SK-N-SH (cell line): ENCODE measurements around the gene ALPL. TPM values are rescaled to one million over a fixed set of nuclear protein-coding genes. Genes with fewer than 3 reads are reported as not detected.

ENCODE experiments used
- CTCF ChIA-PET: fragments of 300-600, 350-600 bp; formaldehyde crosslinking; extraction: SDS; loops from one replicate; lab custom pipeline; 2021; lab: Yijun Ruan, JAX
- POLR2A ChIA-PET: fragments of 350-600 bp; sonication (Branson Sonifier 250); formaldehyde crosslinking; extraction: SDS; loops from one replicate; lab custom pipeline; 2020; ENCODE audit warnings: antibody characterized with exemption, inconsistent platforms; lab: Yijun Ruan, JAX
- DNase-seq: peaks from one replicate; pipeline ENCODE4 v3.0.0; 2012
- H2AFZ ChIP-seq: fragments of 200-600 bp; sonication (generic); 2 replicates; pipeline ENCODE4 v1.8.1; 2016; ENCODE audit warnings: antibody characterized with exemption, mild to moderate bottlenecking, low read depth
- H3F3A ChIP-seq: fragments of 200-600 bp; sonication (generic); replicated peaks from 2 replicates; pipeline ENCODE3; 2016; ENCODE audit warnings: antibody characterized with exemption, mild to moderate bottlenecking; ENCODE audit not compliant: insufficient read depth
- H3K27ac ChIP-seq, 2 experiments: fragments of 200-500 bp in 1 of 2; fragments of 200-600 bp in 1 of 2; sonication (Bioruptor generic) in 1 of 2; sonication (generic), shearing (Covaris generic) in 1 of 2; 2 replicates each; pipeline versions ENCODE4 v1.5.1 to v1.6.1; 2014 to 2016; ENCODE audit warnings: low read depth in 2 of 2, inconsistent platforms in 1 of 2, low read length in 1 of 2, mild to moderate bottlenecking in 1 of 2, mixed read lengths in 1 of 2
- H3K27me3 ChIP-seq: fragments of 200-600 bp; sonication (generic), shearing (Covaris generic); 2 replicates; pipeline ENCODE4 v1.6.1; 2016; ENCODE audit warnings: mixed run types; ENCODE audit not compliant: insufficient read depth
- H3K36me3 ChIP-seq, 2 experiments: fragments of 200-500 bp in 1 of 2; fragments of 200-600 bp in 1 of 2; sonication (Bioruptor generic) in 1 of 2; sonication (generic) in 1 of 2; replicated peaks in 1 of 2; 2 replicates each; pipeline versions ENCODE3 to v1.5.1; 2014 to 2016; ENCODE audit warnings: low read length in 1 of 2, mild to moderate bottlenecking in 1 of 2; ENCODE audit not compliant: insufficient read depth in 2 of 2, control insufficient read depth in 1 of 2
- H3K4me1 ChIP-seq, 2 experiments: fragments of 200-500 bp in 1 of 2; fragments of 200-600 bp in 1 of 2; sonication (Bioruptor generic) in 1 of 2; sonication (generic), shearing (Covaris generic) in 1 of 2; 2 replicates each; pipeline versions ENCODE4 v1.5.1 to v1.6.1; 2014 to 2016; ENCODE audit warnings: low read depth in 1 of 2, low read length in 1 of 2, mixed run types in 1 of 2; ENCODE audit not compliant: insufficient read depth in 2 of 2, control insufficient read depth in 1 of 2
- H3K4me2 ChIP-seq: fragments of 200-600 bp; sonication (generic), shearing (Covaris generic); 2 replicates; pipeline ENCODE4 v1.6.1; 2017; ENCODE audit warnings: mixed run types
- H3K4me3 ChIP-seq, 2 experiments: fragments of 200-500 bp in 1 of 2; fragments of 200-600 bp in 1 of 2; sonication (Bioruptor generic) in 1 of 2; sonication (generic), shearing (Covaris generic) in 1 of 2; 2 replicates each; pipeline versions ENCODE4 v1.5.1 to v1.8.1; 2014 to 2016; ENCODE audit warnings: low read depth in 2 of 2, inconsistent platforms in 1 of 2, low read length in 1 of 2, mild to moderate bottlenecking in 1 of 2, mixed read lengths in 1 of 2, moderate library complexity in 1 of 2
- H3K79me2 ChIP-seq: fragments of 200-600 bp; sonication (generic); 2 replicates; pipeline ENCODE4 v1.8.1; 2017; ENCODE audit warnings: mild to moderate bottlenecking; ENCODE audit not compliant: insufficient read depth
- H3K9ac ChIP-seq: fragments of 200-600 bp; sonication (generic); 2 replicates; pipeline ENCODE4 v1.6.1; 2017; ENCODE audit warnings: mixed run types
- H3K9me2 ChIP-seq: fragments of 200-600 bp; sonication (generic); 2 replicates; pipeline ENCODE4 v1.6.1; 2017; ENCODE audit warnings: mixed run types
- H3K9me3 ChIP-seq: fragments of 200-600 bp; sonication (generic); 2 replicates; pipeline ENCODE4 v1.6.1; 2017; ENCODE audit warnings: mixed run types, mild to moderate bottlenecking, moderate library complexity
- H4K20me1 ChIP-seq: fragments of 200-600 bp; sonication (generic); 2 replicates; pipeline ENCODE4 v1.6.1; 2017; ENCODE audit warnings: mild to moderate bottlenecking, mixed run types; ENCODE audit not compliant: insufficient read depth
- ELF1 ChIP-seq: IDR thresholded peaks from 2 replicates; pipeline ENCODE4 v1.4.0; 2012
- EP300 ChIP-seq, 2 experiments: IDR thresholded peaks; 2 replicates each; pipeline versions ENCODE4 v1.4.0 to v1.6.1; 2012; ENCODE audit warnings: borderline replicate concordance in 1 of 2, low read depth in 1 of 2, low read length in 1 of 2
- FOSL2 ChIP-seq: IDR thresholded peaks from 2 replicates; pipeline ENCODE4 v1.4.0; 2012; ENCODE audit warnings: low read depth, mild to moderate bottlenecking, moderate library complexity, borderline replicate concordance
- FOXM1 ChIP-seq: IDR thresholded peaks from 2 replicates; pipeline ENCODE4 v1.4.0; 2012; ENCODE audit warnings: low read depth, mild to moderate bottlenecking
- GATA2 ChIP-seq: sonication (generic); formaldehyde crosslinking; IDR thresholded peaks from 2 replicates; pipeline ENCODE4 v1.5.0; 2020; ENCODE audit warnings: mild to moderate bottlenecking, missing genetic modification reagents
- IRF3 ChIP-seq: fragments of 150-350 bp; IDR thresholded peaks from 2 replicates; pipeline ENCODE4 v1.6.1; 2016; ENCODE audit warnings: mild to moderate bottlenecking, low read depth, low read length
- JUND ChIP-seq: IDR thresholded peaks from 2 replicates; pipeline ENCODE4 v1.4.0; 2012
- MAX ChIP-seq: IDR thresholded peaks from 2 replicates; pipeline ENCODE4 v1.4.0; 2012; ENCODE audit warnings: low read depth
- MEF2A ChIP-seq: IDR thresholded peaks from 2 replicates; pipeline ENCODE4 v1.4.0; 2012; ENCODE audit warnings: low read depth, borderline replicate concordance
- MXI1 ChIP-seq: IDR thresholded peaks from 2 replicates; pipeline ENCODE4 v1.6.1; 2012; ENCODE audit warnings: mild to moderate bottlenecking, low read depth, low read length, improper control_type of control experiment
- NFIC ChIP-seq: IDR thresholded peaks from 2 replicates; pipeline ENCODE4 v1.4.0; 2012; ENCODE audit warnings: borderline replicate concordance
- NRF1 ChIP-seq: IDR thresholded peaks from 2 replicates; pipeline ENCODE4 v1.6.1; 2012; ENCODE audit warnings: low read depth, mild to moderate bottlenecking, low read length
- PBX3 ChIP-seq: IDR thresholded peaks from 2 replicates; pipeline ENCODE4; 2012
- POLR2AphosphoS5 ChIP-seq: IDR thresholded peaks from 2 replicates; pipeline ENCODE4 v1.6.1; 2012; ENCODE audit warnings: low read depth, low read length
- RFX5 ChIP-seq: IDR thresholded peaks from 2 replicates; pipeline ENCODE4 v1.6.1; 2012; ENCODE audit warnings: mild to moderate bottlenecking, improper control_type of control experiment, low read length
- TAF1 ChIP-seq: IDR thresholded peaks from 2 replicates; pipeline ENCODE4 v1.6.1; 2012; ENCODE audit warnings: low read depth, mild to moderate bottlenecking, low read length, moderate library complexity, borderline replicate concordance
- TCF12 ChIP-seq: IDR thresholded peaks from 2 replicates; pipeline ENCODE4 v1.4.0; 2012
- TEAD4 ChIP-seq: IDR thresholded peaks from 2 replicates; pipeline ENCODE4 v1.4.0; 2012; ENCODE audit warnings: mild to moderate bottlenecking, borderline replicate concordance; ENCODE audit not compliant: insufficient read depth
- USF2 ChIP-seq: fragments of 150-350 bp; IDR thresholded peaks from 2 replicates; pipeline ENCODE4 v1.6.1; 2017; ENCODE audit warnings: antibody characterized with exemption, low read length, low read depth, borderline replicate concordance
- YY1 ChIP-seq: IDR thresholded peaks from 2 replicates; pipeline ENCODE4 v1.4.0; 2012; ENCODE audit warnings: low read depth, mild to moderate bottlenecking
- WGBS: methylation state at CpG from one replicate; pipeline ENCODE4 v1.1.6; 2017; ENCODE audit warnings: low lambda C conversion rate; 5-methylcytosine and 5-hydroxymethylcytosine counted together
- polyA plus RNA-seq, 3 experiments: library from polyadenylated mRNA; depleted of rRNA; stranded (reverse); fragments of >200 nt; gene quantifications; 2 replicates each; pipeline ENCODE4 v1.2.3, GENCODE V29; 2012
- TF ChIP-seq, protein P1 (sequence below): fragments of 200-600 bp; sonication (generic); IDR thresholded peaks from 2 replicates; pipeline ENCODE4 v1.6.1; 2017; ENCODE audit warnings: antibody characterized with exemption, mild to moderate bottlenecking, moderate library complexity

ALPL gene
- polyA plus RNA-seq, 1 of the 3 experiments (the other 2 are of a cell fraction) = 0.69 TPM

- POLR2A ChIA-PET = no interaction called here
- WGBS = 79% methylated on average over 5 of the region's 7 CpGs
- no peak overlapping the region for H3K4me2 ChIP-seq
- H3K9me2 ChIP-seq = no peaks in the 10 kb centered on the region
- TF ChIP-seq TEAD4 (no peak), IRF3 (no peak), MXI1 (no peak), TCF12 (no peak), EP300 (IDR thresholded peaks at IDR 0.05; ENCODE audit: borderline replicate concordance in 1 of 2, low read depth in 1 of 2, low read length in 1 of 2) (no peak), POLR2AphosphoS5 (no peak), MAX (no peak), FOXM1 (no peak), YY1 (no peak)
- TF ChIP-seq, protein P1, sequence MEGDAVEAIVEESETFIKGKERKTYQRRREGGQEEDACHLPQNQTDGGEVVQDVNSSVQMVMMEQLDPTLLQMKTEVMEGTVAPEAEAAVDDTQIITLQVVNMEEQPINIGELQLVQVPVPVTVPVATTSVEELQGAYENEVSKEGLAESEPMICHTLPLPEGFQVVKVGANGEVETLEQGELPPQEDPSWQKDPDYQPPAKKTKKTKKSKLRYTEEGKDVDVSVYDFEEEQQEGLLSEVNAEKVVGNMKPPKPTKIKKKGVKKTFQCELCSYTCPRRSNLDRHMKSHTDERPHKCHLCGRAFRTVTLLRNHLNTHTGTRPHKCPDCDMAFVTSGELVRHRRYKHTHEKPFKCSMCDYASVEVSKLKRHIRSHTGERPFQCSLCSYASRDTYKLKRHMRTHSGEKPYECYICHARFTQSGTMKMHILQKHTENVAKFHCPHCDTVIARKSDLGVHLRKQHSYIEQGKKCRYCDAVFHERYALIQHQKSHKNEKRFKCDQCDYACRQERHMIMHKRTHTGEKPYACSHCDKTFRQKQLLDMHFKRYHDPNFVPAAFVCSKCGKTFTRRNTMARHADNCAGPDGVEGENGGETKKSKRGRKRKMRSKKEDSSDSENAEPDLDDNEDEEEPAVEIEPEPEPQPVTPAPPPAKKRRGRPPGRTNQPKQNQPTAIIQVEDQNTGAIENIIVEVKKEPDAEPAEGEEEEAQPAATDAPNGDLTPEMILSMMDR = no peak
- H3K27ac ChIP-seq = no peak overlapping the region
- no peaks in the 10 kb centered on the region for H3K9me3 ChIP-seq
- no peaks in the 10 kb centered on the region for H3K27me3 ChIP-seq
- H3K9ac ChIP-seq = no peak overlapping the region
- no peak overlapping the region for H3K4me3 ChIP-seq
- H3K36me3 ChIP-seq = no peaks in the 10 kb centered on the region
- DNase-seq = no peak
- H4K20me1 ChIP-seq = no peaks in the 10 kb centered on the region
- no peak overlapping the region for H2AFZ ChIP-seq
- peaks cover 0 to 53% of the 10 kb centered on the region in 2 experiments; a peak in 1 of 4 replicates for H3K4me1 ChIP-seq
- CTCF ChIA-PET = interaction anchor here (1.2 to 1.3 kb wide), 4 partner anchors 24 to 251 kb away, joined by 3 to 5 read pairs (median 4); no protein-coding TSS in a partner anchor
- H3K79me2 ChIP-seq = no peaks in the 10 kb centered on the region
- no peaks in the 10 kb centered on the region for H3F3A ChIP-seq
Measured at GRCh38 chr1:21619375-21619947, 110.2 kb downstream of the ALPL start.

DNA sequence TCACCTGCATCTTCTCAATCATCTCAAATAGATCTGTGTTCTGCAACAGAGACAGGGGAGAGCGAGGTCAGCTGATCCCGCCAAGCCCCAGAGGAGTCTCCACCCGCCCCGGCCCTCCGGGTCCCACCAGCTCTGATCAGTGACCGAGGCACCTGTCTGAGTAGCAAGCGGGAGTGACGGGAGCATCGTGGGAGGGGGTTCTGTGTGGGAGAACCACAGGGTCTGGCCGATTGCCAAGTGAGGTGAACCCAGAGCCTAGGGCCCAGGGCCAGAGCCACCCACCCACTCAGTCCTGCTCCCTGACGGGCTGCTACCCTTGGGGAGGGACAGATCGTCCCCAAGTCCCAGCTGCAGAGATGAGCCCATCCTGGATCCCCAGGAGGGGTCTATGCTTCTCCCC is 110.8 kb downstream of the ALPL start:
- ChIA-PET POLR2A (no interaction called here), CTCF (interaction anchor here (1.2 to 1.3 kb wide), 4 partner anchors 24 to 252 kb away, joined by 3 to 5 read pairs (median 4); no protein-coding TSS in a partner anchor)
- H3K4me3 ChIP-seq = no peak overlapping the region
- WGBS = 74% methylated on average over 9 of the region's 12 CpGs
- no peaks in the 10 kb centered on the region for H3K27me3 ChIP-seq
- DNase-seq = no peak
- H3K4me1 ChIP-seq = peaks cover 0 to 58% of the 10 kb centered on the region in 2 experiments; a peak in 1 of 4 replicates
- H3K36me3 ChIP-seq = no peaks in the 10 kb centered on the region
- no peaks in the 10 kb centered on the region for H4K20me1 ChIP-seq
- H2AFZ ChIP-seq = no peak overlapping the region
- H3K9ac ChIP-seq = no peak overlapping the region
- no peak overlapping the region for H3K4me2 ChIP-seq
- no peaks in the 10 kb centered on the region for H3K79me2 ChIP-seq
- no peaks in the 10 kb centered on the region for H3F3A ChIP-seq
- H3K27ac ChIP-seq = no peak overlapping the region; a peak in 1 of 4 replicates
- H3K9me3 ChIP-seq = no peaks in the 10 kb centered on the region
- no peaks in the 10 kb centered on the region for H3K9me2 ChIP-seq
- TF ChIP-seq ELF1 (no peak), TEAD4 (no peak), YY1 (no peak), EP300 (IDR thresholded peaks at IDR 0.05; ENCODE audit: borderline replicate concordance in 1 of 2, low read depth in 1 of 2, low read length in 1 of 2) (no peak), FOXM1 (no peak), JUND (no peak), MEF2A (no peak), NFIC (no peak), RFX5 (no peak), TAF1 (no peak), GATA2 (CRISPR knock-in tag) (no peak), USF2 (no peak), PBX3 (no peak), NRF1 (no peak), FOSL2 (no peak)
